SK-N-SH (cell line): ENCODE data around the gene CRTC1. TPM values are rescaled to one million over a fixed set of nuclear protein-coding genes. Genes with fewer than 3 reads are reported as not detected.
A peak's percentile ranks its signal among the peaks of the same experiment; 100 is the strongest.

Source experiments
- CTCF ChIA-PET: fragments of 300-600, 350-600 bp; formaldehyde crosslinking; extraction: SDS; loops from one replicate; lab custom pipeline; 2021; lab: Yijun Ruan, JAX
- POLR2A ChIA-PET: fragments of 350-600 bp; sonication (Branson Sonifier 250); formaldehyde crosslinking; extraction: SDS; loops from one replicate; lab custom pipeline; 2020; ENCODE audit warnings: antibody characterized with exemption, inconsistent platforms; lab: Yijun Ruan, JAX
- DNase-seq: peaks from one replicate; pipeline ENCODE4 v3.0.0; 2012
- H2AFZ ChIP-seq: fragments of 200-600 bp; sonication (generic); 2 replicates; pipeline ENCODE4 v1.8.1; 2016; ENCODE audit warnings: antibody characterized with exemption, mild to moderate bottlenecking, low read depth
- H3F3A ChIP-seq: fragments of 200-600 bp; sonication (generic); replicated peaks from 2 replicates; pipeline ENCODE3; 2016; ENCODE audit warnings: antibody characterized with exemption, mild to moderate bottlenecking; ENCODE audit not compliant: insufficient read depth
- H3K27ac ChIP-seq, 2 experiments: fragments of 200-500 bp in 1 of 2; fragments of 200-600 bp in 1 of 2; sonication (Bioruptor generic) in 1 of 2; sonication (generic), shearing (Covaris generic) in 1 of 2; 2 replicates each; pipeline versions ENCODE4 v1.5.1 to v1.6.1; 2014 to 2016; ENCODE audit warnings: low read depth in 2 of 2, inconsistent platforms in 1 of 2, low read length in 1 of 2, mild to moderate bottlenecking in 1 of 2, mixed read lengths in 1 of 2
- H3K27me3 ChIP-seq: fragments of 200-600 bp; sonication (generic), shearing (Covaris generic); 2 replicates; pipeline ENCODE4 v1.6.1; 2016; ENCODE audit warnings: mixed run types; ENCODE audit not compliant: insufficient read depth
- H3K36me3 ChIP-seq, 2 experiments: fragments of 200-500 bp in 1 of 2; fragments of 200-600 bp in 1 of 2; sonication (Bioruptor generic) in 1 of 2; sonication (generic) in 1 of 2; replicated peaks in 1 of 2; 2 replicates each; pipeline versions ENCODE3 to v1.5.1; 2014 to 2016; ENCODE audit warnings: low read length in 1 of 2, mild to moderate bottlenecking in 1 of 2; ENCODE audit not compliant: insufficient read depth in 2 of 2, control insufficient read depth in 1 of 2
- H3K4me1 ChIP-seq, 2 experiments: fragments of 200-500 bp in 1 of 2; fragments of 200-600 bp in 1 of 2; sonication (Bioruptor generic) in 1 of 2; sonication (generic), shearing (Covaris generic) in 1 of 2; 2 replicates each; pipeline versions ENCODE4 v1.5.1 to v1.6.1; 2014 to 2016; ENCODE audit warnings: low read depth in 1 of 2, low read length in 1 of 2, mixed run types in 1 of 2; ENCODE audit not compliant: insufficient read depth in 2 of 2, control insufficient read depth in 1 of 2
- H3K4me2 ChIP-seq: fragments of 200-600 bp; sonication (generic), shearing (Covaris generic); 2 replicates; pipeline ENCODE4 v1.6.1; 2017; ENCODE audit warnings: mixed run types
- H3K4me3 ChIP-seq, 2 experiments: fragments of 200-500 bp in 1 of 2; fragments of 200-600 bp in 1 of 2; sonication (Bioruptor generic) in 1 of 2; sonication (generic), shearing (Covaris generic) in 1 of 2; 2 replicates each; pipeline versions ENCODE4 v1.5.1 to v1.8.1; 2014 to 2016; ENCODE audit warnings: low read depth in 2 of 2, inconsistent platforms in 1 of 2, low read length in 1 of 2, mild to moderate bottlenecking in 1 of 2, mixed read lengths in 1 of 2, moderate library complexity in 1 of 2
- H3K79me2 ChIP-seq: fragments of 200-600 bp; sonication (generic); 2 replicates; pipeline ENCODE4 v1.8.1; 2017; ENCODE audit warnings: mild to moderate bottlenecking; ENCODE audit not compliant: insufficient read depth
- H3K9ac ChIP-seq: fragments of 200-600 bp; sonication (generic); 2 replicates; pipeline ENCODE4 v1.6.1; 2017; ENCODE audit warnings: mixed run types
- H3K9me2 ChIP-seq: fragments of 200-600 bp; sonication (generic); 2 replicates; pipeline ENCODE4 v1.6.1; 2017; ENCODE audit warnings: mixed run types
- H3K9me3 ChIP-seq: fragments of 200-600 bp; sonication (generic); 2 replicates; pipeline ENCODE4 v1.6.1; 2017; ENCODE audit warnings: mixed run types, mild to moderate bottlenecking, moderate library complexity
- H4K20me1 ChIP-seq: fragments of 200-600 bp; sonication (generic); 2 replicates; pipeline ENCODE4 v1.6.1; 2017; ENCODE audit warnings: mild to moderate bottlenecking, mixed run types; ENCODE audit not compliant: insufficient read depth
- EZH2phosphoT487 ChIP-seq: fragments of 200-600 bp; sonication (generic); IDR thresholded peaks from 2 replicates; pipeline ENCODE4 v1.6.1; 2017; ENCODE audit warnings: low read depth, mixed run types, mild to moderate bottlenecking, antibody characterized with exemption, moderate library complexity, borderline replicate concordance
- FOXJ3 ChIP-seq: sonication (generic); formaldehyde crosslinking; IDR thresholded peaks from 2 replicates; pipeline ENCODE4 v1.5.1; 2020; ENCODE audit warnings: mild to moderate bottlenecking, missing genetic modification reagents
- FOXM1 ChIP-seq: IDR thresholded peaks from 2 replicates; pipeline ENCODE4 v1.4.0; 2012; ENCODE audit warnings: low read depth, mild to moderate bottlenecking
- GATA2 ChIP-seq: sonication (generic); formaldehyde crosslinking; IDR thresholded peaks from 2 replicates; pipeline ENCODE4 v1.5.0; 2020; ENCODE audit warnings: mild to moderate bottlenecking, missing genetic modification reagents
- IRF3 ChIP-seq: fragments of 150-350 bp; IDR thresholded peaks from 2 replicates; pipeline ENCODE4 v1.6.1; 2016; ENCODE audit warnings: mild to moderate bottlenecking, low read depth, low read length
- JUND ChIP-seq: IDR thresholded peaks from 2 replicates; pipeline ENCODE4 v1.4.0; 2012
- MAX ChIP-seq: IDR thresholded peaks from 2 replicates; pipeline ENCODE4 v1.4.0; 2012; ENCODE audit warnings: low read depth
- MEF2A ChIP-seq: IDR thresholded peaks from 2 replicates; pipeline ENCODE4 v1.4.0; 2012; ENCODE audit warnings: low read depth, borderline replicate concordance
- MXI1 ChIP-seq: IDR thresholded peaks from 2 replicates; pipeline ENCODE4 v1.6.1; 2012; ENCODE audit warnings: mild to moderate bottlenecking, low read depth, low read length, improper control_type of control experiment
- PBX3 ChIP-seq: IDR thresholded peaks from 2 replicates; pipeline ENCODE4; 2012
- RXRA ChIP-seq: IDR thresholded peaks from 2 replicates; pipeline ENCODE4 v1.4.0; 2012; ENCODE audit warnings: low read depth, mild to moderate bottlenecking, borderline replicate concordance
- TAF1 ChIP-seq: IDR thresholded peaks from 2 replicates; pipeline ENCODE4 v1.6.1; 2012; ENCODE audit warnings: low read depth, mild to moderate bottlenecking, low read length, moderate library complexity, borderline replicate concordance
- TCF12 ChIP-seq: IDR thresholded peaks from 2 replicates; pipeline ENCODE4 v1.4.0; 2012
- USF1 ChIP-seq: IDR thresholded peaks from 2 replicates; pipeline ENCODE4 v1.4.0; 2012; ENCODE audit warnings: low read depth, borderline replicate concordance
- USF2 ChIP-seq: fragments of 150-350 bp; IDR thresholded peaks from 2 replicates; pipeline ENCODE4 v1.6.1; 2017; ENCODE audit warnings: antibody characterized with exemption, low read length, low read depth, borderline replicate concordance
- WGBS: methylation state at CpG from one replicate; pipeline ENCODE4 v1.1.6; 2017; ENCODE audit warnings: low lambda C conversion rate; 5-methylcytosine and 5-hydroxymethylcytosine counted together
- polyA plus RNA-seq, 3 experiments: library from polyadenylated mRNA; depleted of rRNA; stranded (reverse); fragments of >200 nt; gene quantifications; 2 replicates each; pipeline ENCODE4 v1.2.3, GENCODE V29; 2012

The CRTC1 gene
- polyA plus RNA-seq, 1 of the 3 experiments (the other 2 are of a cell fraction): 5.0 TPM

- H3K9me3 ChIP-seq: no peaks in the 10 kb centered on the region
- H4K20me1 ChIP-seq: no peaks in the 10 kb centered on the region
- H3K4me2 ChIP-seq: no peak overlapping the region
- H3K79me2 ChIP-seq: no peaks in the 10 kb centered on the region
- H3K27me3 ChIP-seq: no peaks in the 10 kb centered on the region
- 90% methylated on average over 8 of the region's 11 CpGs for WGBS
- H3K27ac ChIP-seq: peak overlapping the region in 1 of 2 experiments; percentile 74; a peak in 2 of 4 replicates
- peaks cover 0 to 19% of the 10 kb centered on the region in 2 experiments for H3K36me3 ChIP-seq
- H3K4me3 ChIP-seq: no peak overlapping the region
- no peaks in the 10 kb centered on the region for H3K9me2 ChIP-seq
- no peaks in the 10 kb centered on the region for H3F3A ChIP-seq
- no peak overlapping the region for H2AFZ ChIP-seq
- TF ChIP-seq MEF2A (no peak), EZH2phosphoT487 (no peak), MAX (no peak), IRF3 (no peak), RXRA (no peak), FOXM1 (no peak), MXI1 (no peak), GATA2 (CRISPR knock-in tag) (no peak), TAF1 (no peak), PBX3 (no peak), USF2 (no peak), USF1 (no peak), JUND (no peak), FOXJ3 (CRISPR knock-in tag) (no peak), TCF12 (no peak)
- peaks cover 0 to 26% of the 10 kb centered on the region in 2 experiments; a peak in 2 of 4 replicates for H3K4me1 ChIP-seq
- ChIA-PET CTCF (interaction anchor here (3.1 kb wide), 1 partner anchor 79 kb away, joined by 8 read pairs; no protein-coding TSS in a partner anchor), POLR2A (no interaction called here)
- H3K9ac ChIP-seq: no peak overlapping the region
- DNase-seq: no peak
Measured at GRCh38 chr19:18669883-18670282, 13.6 kb upstream of the CRTC1 start.
